H1 (cell line): ENCODE results near the gene SYT2. TPM values are rescaled to one million over a fixed set of nuclear protein-coding genes. Genes with fewer than 3 reads are reported as not detected.

Source experiments
- SAP30 ChIP-seq: fragments of 300-600 bp; sonication (generic); IDR thresholded peaks from 2 replicates; pipeline ENCODE4 v1.7.1; 2012; ENCODE audit warnings: low read length, moderate library complexity, mild to moderate bottlenecking, inconsistent platforms; ENCODE audit not compliant: insufficient read depth, insufficient replicate concordance
- polyA plus RNA-seq, 7 experiments: library from polyadenylated mRNA; depleted of rRNA in 3 of 7; stranded (reverse) in 5 of 7; unstranded in 2 of 7; fragments of >200 nt in 5 of 7; fragments of 200-250 nt in 2 of 7; gene quantifications; 1 replicate in 5 of 7; 2 replicates in 1 of 7; 4 replicates in 1 of 7; pipeline versions ENCODE4 v1.2.1 to v1.2.3, GENCODE V29; 2011 to 2013; ENCODE audit warnings: missing spikeins in 2 of 7, mixed read lengths in 2 of 7
- total RNA-seq: library from RNA; stranded (reverse); fragmentation: NEBNext Ultra II Directional; extraction: Animal tissue kit (Norgen Biotek cat#: 25700); gene quantifications from 2 replicates; pipeline ENCODE4 v1.2.1, GENCODE V29; 2021

Gene SYT2
- total and polyA plus RNA-seq, 2 of the 8 experiments (the other 6 are each of a cell fraction or from before 2014, with no cell fraction given), result 2.8 to 11.0 TPM

DNA sequence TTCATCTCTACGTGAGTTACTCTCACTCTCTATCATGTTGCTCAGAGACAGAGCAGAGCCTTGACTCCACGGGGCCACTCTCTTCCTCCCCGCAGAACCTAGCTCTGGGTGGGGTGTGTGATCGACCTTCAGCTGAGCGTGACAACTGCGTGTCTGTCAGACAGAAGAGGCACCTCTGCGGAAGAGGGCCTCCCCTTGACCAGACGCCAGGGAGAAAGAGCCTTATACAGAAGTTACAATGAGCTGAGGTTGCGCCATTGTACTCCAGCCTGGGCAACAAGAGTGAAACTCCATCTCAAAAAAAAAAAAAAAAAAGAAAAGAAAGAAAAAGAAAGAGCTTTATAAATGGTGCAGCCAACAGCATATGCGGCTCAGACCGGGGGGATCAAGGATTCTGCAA is 22.9 kb downstream of the SYT2 start (continued):
- no peak for TF ChIP-seq SAP30
